Small intestine (tissue), 7 donors: ENCODE data around the gene DCP2. TPM values are rescaled to one million over a fixed set of nuclear protein-coding genes. Genes with fewer than 3 reads are reported as not detected.

Experiments used
- DNase-seq, 2 donors: peaks; one replicate each; pipeline versions ENCODE4 v3.0.0 to v3.0.0-alpha.2; 2013
- FAIRE-seq: peaks from 2 replicates; lab custom pipeline; 2012; peaks lifted over from hg19 to GRCh38; lab: Jason Lieb, UNC
- H3K27ac ChIP-seq, 3 donors: one replicate each; pipeline ENCODE4 v1.5.1; 2013; ENCODE audit warnings: low read length in 2 of 3, mild to moderate bottlenecking in 2 of 3, control low read depth in 1 of 3, inconsistent platforms in 1 of 3, low read depth in 1 of 3, moderate library complexity in 1 of 3
- H3K27me3 ChIP-seq, 3 donors: one replicate each; pipeline ENCODE4 v1.6.1; 2013; ENCODE audit warnings: low read length in 3 of 3, inconsistent platforms in 1 of 3; ENCODE audit not compliant: control insufficient read depth in 3 of 3, insufficient read depth in 3 of 3
- H3K36me3 ChIP-seq, 3 donors: one replicate each; pipeline ENCODE4 v1.6.1; 2013; ENCODE audit warnings: low read length in 3 of 3, inconsistent platforms in 1 of 3, low read depth in 1 of 3, mild to moderate bottlenecking in 1 of 3, moderate library complexity in 1 of 3; ENCODE audit not compliant: control insufficient read depth in 3 of 3, insufficient read depth in 2 of 3
- H3K4me1 ChIP-seq, 3 donors: one replicate each; pipeline ENCODE4 v1.6.1; 2013; ENCODE audit warnings: low read length in 2 of 3, inconsistent platforms in 1 of 3, low read depth in 1 of 3, mild to moderate bottlenecking in 1 of 3, moderate library complexity in 1 of 3; ENCODE audit not compliant: control insufficient read depth in 3 of 3, insufficient read depth in 2 of 3
- H3K4me3 ChIP-seq, 3 donors: one replicate each; pipeline ENCODE4 v1.5.1; 2013; ENCODE audit warnings: low read length in 3 of 3, control low read depth in 1 of 3, inconsistent platforms in 1 of 3, low read depth in 1 of 3, mild to moderate bottlenecking in 1 of 3, moderate library complexity in 1 of 3
- H3K9me3 ChIP-seq, 2 donors: one replicate each; pipeline ENCODE4 v1.6.1; 2013; ENCODE audit warnings: low read depth in 1 of 2, low read length in 1 of 2; ENCODE audit not compliant: control insufficient read depth in 2 of 2, insufficient read depth in 1 of 2
- WGBS, 3 donors: extraction: QIAGEN DNeasy Blood & Tissue Kit; methylation state at CpG; one replicate each; pipeline ENCODE4 v1.1.7; 2013; 5-methylcytosine and 5-hydroxymethylcytosine counted together
- polyA plus RNA-seq, 4 donors: library from polyadenylated mRNA; stranded (reverse) in 3 of 4; unstranded in 1 of 4; fragments of 200-250 nt in 3 of 4; fragments of 120-200 nt in 1 of 4; gene quantifications; one replicate each; pipeline versions ENCODE4 v1.2.1 to v1.2.3, GENCODE V29; 2013
- donor health status: healthy with polysubstance abuse.
- donor health status: control.
- donor health status: control.
- donor health status: Bipolar disorder and iron deficiency.
- donor health status: healthy.

DCP2 gene
- polyA plus RNA-seq, 4 donors: 5.6 to 19.5 (median 8.0) TPM

DNA sequence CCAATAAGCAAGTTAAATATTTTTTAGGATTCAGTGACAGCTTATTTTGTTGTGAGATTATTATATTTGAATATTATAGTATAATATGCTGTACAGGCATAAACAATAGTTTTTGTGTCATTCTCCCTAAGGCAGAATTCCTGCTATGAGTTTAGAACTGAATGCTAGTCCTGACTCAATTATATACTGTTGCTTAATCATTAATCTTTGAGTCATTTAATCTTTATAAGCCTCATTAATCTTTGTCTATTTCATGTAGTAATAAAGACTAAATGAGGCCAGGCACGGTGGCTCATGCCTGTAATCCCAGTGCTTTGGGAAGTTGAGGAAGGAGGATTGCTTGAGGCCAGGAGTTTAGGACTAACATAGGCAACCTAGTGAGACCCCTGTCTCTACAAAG, 3.6 kb upstream of the DCP2 start:
- Histone ChIP-seq H3K9me3 (no peaks in the 10 kb centered on the region), H3K36me3 (no peaks in the 10 kb centered on the region), H3K4me3 (no peak overlapping the region), H3K27me3 (no peaks in the 10 kb centered on the region), H3K27ac (no peak overlapping the region), H3K4me1 (peaks cover 3 to 4% (median 4%) of the 10 kb centered on the region in 3 donors)
- WGBS, 3 donors: 18 to 59% (median 31%) methylated on average over 1 of the region's 1 CpG
- FAIRE-seq (no peak), DNase-seq (peak in 1 of 2 donors; percentile 76)

DNA sequence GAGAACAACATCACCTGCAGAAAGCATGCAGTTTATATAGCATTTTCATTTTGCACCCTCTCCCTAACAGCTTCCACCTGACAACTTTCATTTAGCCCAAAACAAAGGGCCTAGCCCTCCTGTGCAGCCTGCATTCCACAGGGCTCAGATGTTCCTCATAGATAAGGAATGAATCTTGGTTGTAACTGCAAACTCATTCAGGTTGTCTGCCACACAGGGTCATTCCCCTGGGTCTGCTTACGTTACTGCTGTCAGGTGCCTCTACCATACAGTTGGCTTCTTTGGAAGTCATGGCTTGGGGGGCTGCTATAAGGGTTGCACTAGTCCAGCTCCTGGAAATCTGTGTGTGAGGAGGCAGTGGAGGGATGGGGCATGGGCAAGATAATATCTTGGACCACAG, 2.7 kb upstream of the DCP2 start:
- FAIRE-seq (no peak), DNase-seq (no peak)
- Histone ChIP-seq H3K27me3 (no peaks in the 10 kb centered on the region), H3K27ac (no peak overlapping the region), H3K36me3 (no peaks in the 10 kb centered on the region), H3K4me1 (peaks cover 3 to 4% (median 4%) of the 10 kb centered on the region in 3 donors), H3K4me3 (no peak overlapping the region), H3K9me3 (no peaks in the 10 kb centered on the region)
- 79 to 91% (median 86%) methylated on average over 1 of the region's 1 CpG for WGBS, 3 donors

DNA sequence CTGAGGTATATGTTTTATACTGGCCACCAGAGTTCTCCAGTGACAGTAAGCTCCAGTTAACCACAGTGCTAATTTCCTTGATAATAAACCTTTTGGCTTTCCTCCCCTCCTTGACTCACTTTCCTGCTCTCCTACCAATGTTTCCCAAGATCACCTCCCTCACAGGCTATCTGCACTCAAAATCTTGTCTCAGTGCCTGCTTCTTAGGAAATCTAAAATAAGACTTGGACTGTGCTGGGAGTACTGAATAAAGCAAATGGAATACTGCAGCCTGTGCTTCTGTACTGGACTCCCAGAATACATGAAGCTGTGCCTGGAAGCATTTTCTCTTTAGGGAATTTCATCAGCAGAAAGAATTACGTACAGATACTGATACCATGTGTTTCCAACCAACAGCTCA, 1.7 kb upstream of the DCP2 start:
- no peak overlapping the region for H3K4me3 ChIP-seq
- peaks cover 3 to 4% (median 4%) of the 10 kb centered on the region in 3 donors for H3K4me1 ChIP-seq
- FAIRE-seq: no peak
- no peaks in the 10 kb centered on the region for H3K27me3 ChIP-seq
- H3K9me3 ChIP-seq: no peaks in the 10 kb centered on the region
- 88 to 100% (median 93%) methylated on average over 1 of the region's 1 CpG for WGBS, 3 donors
- H3K36me3 ChIP-seq: no peaks in the 10 kb centered on the region
- H3K27ac ChIP-seq: no peak overlapping the region
- DNase-seq: no peak

- Histone ChIP-seq H3K27ac (peak overlapping the region; percentile 51 to 77 (median 73)), H3K9me3 (no peaks in the 10 kb centered on the region), H3K4me1 (peaks cover 3 to 4% (median 4%) of the 10 kb centered on the region in 3 donors), H3K4me3 (peak overlapping the region; percentile 91 to 97 (median 92)), H3K36me3 (peaks cover 0 to under 1% (median 0%) of the 10 kb centered on the region in 3 donors), H3K27me3 (no peaks in the 10 kb centered on the region)
- DNase-seq (no peak), FAIRE-seq (no peak)
- 21 to 31% (median 22%) methylated on average over 11 of the region's 11 CpGs for WGBS, 3 donors
These were observed 722 bp upstream of the DCP2 start for GRCh38 chr5:112975721-112976431.

- no peak for FAIRE-seq
- Histone ChIP-seq H3K36me3 (peaks cover 0 to 6% (median 0%) of the 10 kb centered on the region in 3 donors), H3K27me3 (no peaks in the 10 kb centered on the region), H3K27ac (peak overlapping the region; percentile 87 to 94 (median 93)), H3K4me1 (peaks cover 3 to 4% (median 4%) of the 10 kb centered on the region in 3 donors), H3K9me3 (no peaks in the 10 kb centered on the region), H3K4me3 (peak overlapping the region; percentile 91 to 97 (median 92))
- 0 to 1% (median 0%) methylated on average over 16 of the region's 16 CpGs for WGBS, 3 donors
- DNase-seq: peak; percentile 9 to 25
These were observed 853 bp downstream of the DCP2 start for GRCh38 chr5:112977440-112977861.

DNA sequence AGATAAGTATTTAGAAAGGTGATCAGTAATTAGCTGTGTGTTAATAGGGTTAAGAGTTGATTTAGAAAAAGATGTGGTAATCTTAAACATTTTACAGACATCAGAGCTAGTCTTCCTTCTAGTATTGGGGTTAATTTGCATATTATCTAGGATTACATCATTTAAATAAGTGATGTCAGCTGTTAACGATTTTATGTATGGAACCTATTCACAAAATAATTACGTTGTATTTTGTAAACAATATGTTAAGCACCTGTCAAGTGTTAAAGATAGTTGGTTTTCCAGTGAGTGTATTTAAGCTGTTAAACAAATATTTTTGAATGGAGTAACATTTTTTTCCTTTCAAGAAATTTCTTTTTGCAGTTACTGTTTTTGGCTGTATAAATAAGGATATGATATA, 2.2 kb downstream of the DCP2 start:
- Histone ChIP-seq H3K27ac (no peak overlapping the region), H3K27me3 (no peaks in the 10 kb centered on the region), H3K36me3 (peaks cover 0 to 6% (median 0%) of the 10 kb centered on the region in 3 donors), H3K9me3 (no peaks in the 10 kb centered on the region), H3K4me1 (peaks cover 3 to 4% (median 4%) of the 10 kb centered on the region in 3 donors), H3K4me3 (no peak overlapping the region)
- no peak for FAIRE-seq
- 7 to 12% (median 8%) methylated on average over 2 of the region's 2 CpGs for WGBS, 3 donors
- DNase-seq: no peak

GRCh38 chr5:112979723-112980122, 3.1 kb downstream of the DCP2 start:
- 66 to 83% (median 81%) methylated on average over 3 of the region's 3 CpGs for WGBS, 3 donors
- no peak for DNase-seq
- Histone ChIP-seq H3K4me1 (peaks cover 3 to 4% (median 4%) of the 10 kb centered on the region in 3 donors), H3K4me3 (no peak overlapping the region), H3K9me3 (no peaks in the 10 kb centered on the region), H3K36me3 (peaks cover 0 to 6% (median 0%) of the 10 kb centered on the region in 3 donors), H3K27ac (no peak overlapping the region), H3K27me3 (no peaks in the 10 kb centered on the region)
- no peak for FAIRE-seq

DNA sequence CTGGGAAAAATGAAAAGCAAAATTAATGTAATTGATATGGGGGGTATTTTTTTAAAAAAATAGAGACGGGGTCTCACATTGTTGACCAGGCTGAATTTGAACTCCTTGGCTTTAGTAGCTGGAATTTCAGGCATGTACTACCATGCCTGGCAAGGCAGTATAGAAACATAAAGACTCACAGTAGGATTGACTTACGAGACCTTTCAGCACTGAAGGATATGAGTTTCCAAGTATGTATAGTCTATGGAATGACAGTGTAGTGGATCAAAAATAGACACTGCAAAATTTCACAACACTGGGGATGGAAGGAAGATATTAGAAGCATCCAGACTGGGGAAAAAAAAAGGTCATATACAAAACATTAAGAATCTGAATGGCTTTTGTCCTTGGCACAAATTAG, 6.8 kb downstream of the DCP2 start:
- Histone ChIP-seq H3K36me3 (peaks cover 0 to 13% (median 2%) of the 10 kb centered on the region in 3 donors), H3K9me3 (no peaks in the 10 kb centered on the region), H3K4me1 (no peaks in the 10 kb centered on the region), H3K4me3 (no peak overlapping the region), H3K27ac (no peak overlapping the region), H3K27me3 (no peaks in the 10 kb centered on the region)
- DNase-seq (no peak), FAIRE-seq (no peak)
- WGBS, 3 donors: 93 to 99% (median 95%) methylated on average over 2 of the region's 2 CpGs
